HUES64 (cell line): ENCODE data around the gene TSHZ3.

Experiments
- H3K27ac ChIP-seq: 2 replicates; pipeline ENCODE4 v1.7.0; 2013; ENCODE audit warnings: low read depth, low read length, inconsistent platforms
- H3K27me3 ChIP-seq: 2 replicates; pipeline ENCODE4 v1.6.1; 2013; ENCODE audit warnings: mild to moderate bottlenecking, low read length; ENCODE audit not compliant: insufficient read depth
- H3K36me3 ChIP-seq: 2 replicates; pipeline ENCODE4 v1.6.1; 2013; ENCODE audit warnings: mild to moderate bottlenecking, low read length; ENCODE audit not compliant: insufficient read depth
- H3K4me1 ChIP-seq: 2 replicates; pipeline ENCODE4 v1.6.1; 2013; ENCODE audit warnings: mild to moderate bottlenecking, low read length, moderate library complexity; ENCODE audit not compliant: insufficient read depth
- H3K4me3 ChIP-seq: 2 replicates; pipeline ENCODE4 v1.5.1; 2013; ENCODE audit warnings: mild to moderate bottlenecking, low read length, moderate library complexity
- H3K9ac ChIP-seq: 2 replicates; pipeline ENCODE4 v1.6.1; 2013; ENCODE audit warnings: mild to moderate bottlenecking, low read depth, low read length
- H3K9me3 ChIP-seq: 2 replicates; pipeline ENCODE4 v1.6.1; 2013; ENCODE audit warnings: low read depth, low read length; ENCODE audit not compliant: insufficient read depth
- WGBS: fragments of 150-250, 120-280 bp; methylation state at CpG from one replicate; pipeline ENCODE4 v1.1.7; 2013; ENCODE audit warnings: missing lambda C conversion rate; 5-methylcytosine and 5-hydroxymethylcytosine counted together

Gene TSHZ3

DNA sequence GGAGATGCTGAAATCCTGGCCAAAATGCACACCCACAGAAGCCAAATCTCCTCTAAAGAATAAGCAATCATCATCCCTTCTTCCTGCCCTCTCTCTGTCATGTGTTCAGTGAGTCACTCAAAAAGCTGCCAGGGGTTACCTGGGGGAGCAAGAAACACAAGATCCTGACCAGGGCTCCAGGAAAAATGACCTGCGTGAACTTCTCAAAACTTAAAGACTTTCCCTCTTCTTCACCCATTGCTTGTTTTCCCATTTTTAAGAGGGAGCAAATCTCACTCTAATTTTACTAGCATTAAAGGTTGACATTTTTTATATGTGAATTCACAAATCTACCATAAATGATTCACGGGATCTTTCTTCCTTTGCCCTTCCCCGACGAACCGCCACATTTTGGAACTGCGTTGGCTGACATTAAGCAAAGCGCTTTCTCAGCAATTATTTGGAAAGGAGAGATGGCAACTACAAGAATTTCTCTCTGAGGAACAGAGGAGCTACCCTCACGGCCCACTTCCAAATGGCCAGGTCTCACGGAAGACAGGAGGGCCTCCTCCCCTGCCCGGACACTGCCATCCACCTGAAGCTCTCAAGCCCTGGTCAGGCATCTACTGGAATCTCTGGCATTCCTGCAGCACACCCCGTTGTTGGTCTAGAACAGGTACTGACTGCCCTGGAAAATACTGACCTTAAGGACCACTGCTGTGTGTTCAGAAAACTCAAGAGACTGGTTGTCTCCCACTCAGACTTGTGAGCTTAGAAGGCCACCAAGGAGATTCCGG, 14.2 kb downstream of the TSHZ3 start:
- H3K4me1 ChIP-seq: peaks cover 32% of the 10 kb centered on the region
- no peak overlapping the region for H3K27ac ChIP-seq
- no peak overlapping the region for H3K9ac ChIP-seq
- no peak overlapping the region for H3K4me3 ChIP-seq
- 90% methylated on average over 12 of the region's 12 CpGs for WGBS
- no peaks in the 10 kb centered on the region for H3K27me3 ChIP-seq
- no peaks in the 10 kb centered on the region for H3K36me3 ChIP-seq
- H3K9me3 ChIP-seq: no peaks in the 10 kb centered on the region

DNA sequence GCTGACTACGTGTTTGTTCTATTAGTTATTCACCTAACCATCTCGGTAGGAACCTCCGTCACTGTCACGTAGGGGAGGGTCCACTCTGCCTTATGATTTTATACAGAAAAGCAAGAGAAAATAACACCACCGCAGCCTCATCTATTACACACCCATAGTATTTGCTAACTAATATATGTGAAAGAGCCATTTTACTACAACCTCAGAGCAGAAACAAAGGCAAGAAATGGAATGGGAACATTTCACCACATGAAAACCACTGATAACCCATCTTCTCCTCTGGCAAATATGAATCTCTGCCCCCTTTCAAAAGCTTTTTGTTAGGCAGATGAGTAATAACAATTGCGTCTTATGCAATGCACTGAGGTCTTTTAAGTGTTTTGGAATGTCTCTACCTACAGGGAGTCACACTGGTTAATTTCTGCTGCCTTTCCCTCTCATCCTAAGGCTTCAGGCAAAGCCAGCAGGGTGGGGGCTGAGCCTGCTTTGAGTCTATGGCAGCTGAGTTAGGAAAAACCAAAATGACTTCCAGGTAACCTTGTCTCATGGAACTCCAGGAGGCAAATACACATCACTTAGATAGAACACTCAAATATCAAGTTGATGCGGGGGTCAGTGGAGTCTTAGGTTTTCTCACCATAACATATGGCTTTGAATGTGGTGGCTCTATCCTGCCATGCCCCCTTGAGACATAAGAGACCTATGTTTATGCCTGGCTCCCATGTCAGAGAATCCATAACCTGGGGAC, 15.0 kb downstream of the TSHZ3 start:
- Histone ChIP-seq H3K27me3 (no peaks in the 10 kb centered on the region), H3K36me3 (no peaks in the 10 kb centered on the region), H3K4me1 (peaks cover 25% of the 10 kb centered on the region), H3K27ac (no peak overlapping the region), H3K4me3 (no peak overlapping the region), H3K9me3 (no peaks in the 10 kb centered on the region), H3K9ac (no peak overlapping the region)
- 93% methylated on average over 6 of the region's 7 CpGs for WGBS

DNA sequence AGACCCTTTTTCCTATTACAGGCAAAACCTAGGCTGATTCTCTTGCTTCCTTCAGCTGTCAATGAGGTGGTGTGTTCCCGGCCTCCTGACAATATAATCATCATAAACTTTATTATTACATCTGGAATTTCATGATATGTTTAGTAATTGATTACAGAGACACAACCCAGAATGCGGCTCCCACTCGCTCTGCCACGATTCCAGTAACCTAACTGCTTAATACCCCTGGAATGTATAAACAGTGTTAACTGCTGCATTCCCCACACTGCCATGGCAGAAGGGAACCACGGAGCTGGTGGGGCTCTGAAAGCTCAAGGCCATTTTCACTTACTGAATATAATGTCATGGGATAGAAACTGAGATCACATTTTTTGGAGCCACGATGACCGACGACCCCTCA, 17.1 kb downstream of the TSHZ3 start:
- Histone ChIP-seq H3K9me3 (no peaks in the 10 kb centered on the region), H3K27ac (no peak overlapping the region), H3K4me1 (peaks cover 12% of the 10 kb centered on the region), H3K27me3 (no peaks in the 10 kb centered on the region), H3K36me3 (no peaks in the 10 kb centered on the region), H3K9ac (no peak overlapping the region), H3K4me3 (no peak overlapping the region)
- 96% methylated on average over 7 of the region's 8 CpGs for WGBS

DNA sequence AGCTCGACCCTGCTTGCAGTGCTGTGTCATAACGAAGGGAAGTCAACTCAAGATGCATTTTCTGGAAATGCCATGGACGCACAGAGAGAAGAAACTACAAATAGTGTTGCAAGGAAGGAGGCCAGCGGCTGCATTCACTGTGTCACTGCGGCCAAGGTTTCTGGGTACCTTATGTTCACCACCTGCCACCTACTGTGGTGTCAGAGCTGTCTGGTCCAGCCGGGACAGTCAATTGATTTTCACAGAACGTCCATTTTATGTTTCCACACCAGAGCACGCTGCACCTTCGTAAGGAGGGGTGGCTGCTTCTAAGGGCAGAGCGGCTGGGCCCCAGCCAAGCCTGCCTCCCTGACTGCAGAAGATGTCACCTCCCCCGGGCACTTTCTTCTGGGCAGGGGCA, 17.7 kb downstream of the TSHZ3 start:
- H3K27me3 ChIP-seq: no peaks in the 10 kb centered on the region
- WGBS: 92% methylated on average over 11 of the region's 11 CpGs
- H3K27ac ChIP-seq: no peak overlapping the region
- H3K9me3 ChIP-seq: no peaks in the 10 kb centered on the region
- H3K4me1 ChIP-seq: peaks cover 12% of the 10 kb centered on the region
- H3K9ac ChIP-seq: no peak overlapping the region
- no peak overlapping the region for H3K4me3 ChIP-seq
- H3K36me3 ChIP-seq: no peaks in the 10 kb centered on the region

DNA sequence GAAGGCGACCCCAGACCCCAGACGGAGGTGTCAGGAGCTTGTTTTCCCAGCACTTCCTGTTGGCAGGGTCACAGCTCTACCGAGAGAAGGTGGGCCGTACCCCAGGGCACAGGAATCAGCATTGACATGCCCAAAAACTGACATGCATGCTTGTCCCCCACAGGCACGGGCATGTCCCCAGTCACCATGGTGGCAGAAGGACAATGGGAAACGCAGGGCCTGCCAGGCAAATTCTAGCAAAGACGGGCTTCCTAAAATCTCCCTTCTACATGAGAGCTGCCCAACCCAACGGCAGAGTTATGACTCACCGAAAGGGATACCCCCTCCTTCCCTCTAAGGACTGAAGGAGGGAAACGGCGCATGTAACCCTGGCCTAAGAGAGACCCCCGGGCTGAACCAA, 18.5 kb downstream of the TSHZ3 start:
- H3K27ac ChIP-seq: no peak overlapping the region
- 84% methylated on average over 12 of the region's 12 CpGs for WGBS
- H3K9ac ChIP-seq: no peak overlapping the region
- H3K27me3 ChIP-seq: no peaks in the 10 kb centered on the region
- H3K9me3 ChIP-seq: no peaks in the 10 kb centered on the region
- H3K36me3 ChIP-seq: no peaks in the 10 kb centered on the region
- no peak overlapping the region for H3K4me3 ChIP-seq
- peaks cover 12% of the 10 kb centered on the region for H3K4me1 ChIP-seq

DNA sequence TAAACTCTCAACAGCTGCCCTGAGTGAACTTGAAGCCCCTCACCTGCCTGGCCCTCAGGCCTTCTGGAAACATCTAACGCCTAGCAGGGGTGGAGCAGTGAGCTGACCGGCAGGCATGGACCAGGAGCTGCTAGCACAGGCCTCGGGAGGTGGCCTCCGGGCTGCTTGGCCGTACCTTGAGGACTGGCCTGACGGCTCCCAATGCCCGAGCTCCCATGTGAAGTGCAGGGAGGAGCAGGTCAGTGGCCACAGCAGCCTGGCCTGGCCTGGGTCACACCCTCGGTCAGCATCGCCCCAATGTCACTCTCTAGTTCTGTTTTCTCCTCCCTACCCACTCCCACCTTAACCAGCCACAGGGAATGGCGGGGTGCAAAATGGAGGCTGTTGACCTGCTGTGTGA, 19.0 kb downstream of the TSHZ3 start:
- no peaks in the 10 kb centered on the region for H3K36me3 ChIP-seq
- H3K9ac ChIP-seq: no peak overlapping the region
- no peaks in the 10 kb centered on the region for H3K27me3 ChIP-seq
- peaks cover 12% of the 10 kb centered on the region for H3K4me1 ChIP-seq
- WGBS: 94% methylated on average over 10 of the region's 10 CpGs
- H3K4me3 ChIP-seq: no peak overlapping the region
- H3K9me3 ChIP-seq: no peaks in the 10 kb centered on the region
- no peak overlapping the region for H3K27ac ChIP-seq

DNA sequence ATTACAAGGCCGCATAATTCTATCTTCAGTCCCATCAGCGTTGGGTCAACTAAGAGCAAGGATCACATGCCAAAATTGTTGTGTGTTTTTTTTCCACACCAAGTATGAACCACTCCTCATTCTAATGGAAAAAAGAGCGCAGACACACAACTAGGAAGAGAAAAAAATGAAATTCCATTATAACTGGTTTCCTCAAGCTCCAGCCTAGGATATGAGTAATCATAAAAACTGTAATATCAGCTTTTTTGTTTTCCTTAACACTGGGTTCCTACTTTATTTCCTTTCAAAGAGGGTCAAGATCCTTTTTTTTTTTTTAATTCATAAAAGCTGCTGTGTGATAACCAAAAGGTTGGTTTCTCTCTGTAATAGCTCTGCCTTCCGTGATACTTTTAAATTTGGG, 19.4 kb downstream of the TSHZ3 start:
- no peak overlapping the region for H3K27ac ChIP-seq
- H3K9ac ChIP-seq: no peak overlapping the region
- no peaks in the 10 kb centered on the region for H3K9me3 ChIP-seq
- H3K27me3 ChIP-seq: no peaks in the 10 kb centered on the region
- peaks cover 10% of the 10 kb centered on the region for H3K4me1 ChIP-seq
- WGBS: 98% methylated on average over 3 of the region's 4 CpGs
- no peak overlapping the region for H3K4me3 ChIP-seq
- H3K36me3 ChIP-seq: no peaks in the 10 kb centered on the region

DNA sequence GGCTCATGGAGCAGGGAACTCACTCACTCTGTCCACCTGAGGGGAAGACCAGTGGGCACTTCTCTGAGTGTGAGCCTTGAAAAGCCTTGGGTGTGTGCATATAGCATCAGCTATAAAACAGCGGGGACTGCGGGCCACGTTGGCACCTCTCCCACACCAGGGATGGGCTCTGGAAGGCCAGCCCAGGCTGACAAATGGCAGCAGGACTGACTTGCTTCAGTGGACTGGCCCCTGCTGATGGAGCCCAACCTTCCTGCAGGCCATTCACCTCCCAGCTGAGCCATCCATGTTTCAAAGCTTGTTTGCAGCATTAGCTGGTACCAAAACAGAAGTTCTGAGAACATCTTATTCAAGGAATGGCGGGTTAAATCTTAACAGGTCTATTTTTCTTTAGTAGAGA, 21.0 kb downstream of the TSHZ3 start:
- Histone ChIP-seq H3K9ac (no peak overlapping the region), H3K36me3 (no peaks in the 10 kb centered on the region), H3K27me3 (no peaks in the 10 kb centered on the region), H3K9me3 (no peaks in the 10 kb centered on the region), H3K27ac (no peak overlapping the region), H3K4me1 (no peaks in the 10 kb centered on the region), H3K4me3 (no peak overlapping the region)
- WGBS: 95% methylated on average over 3 of the region's 4 CpGs

DNA sequence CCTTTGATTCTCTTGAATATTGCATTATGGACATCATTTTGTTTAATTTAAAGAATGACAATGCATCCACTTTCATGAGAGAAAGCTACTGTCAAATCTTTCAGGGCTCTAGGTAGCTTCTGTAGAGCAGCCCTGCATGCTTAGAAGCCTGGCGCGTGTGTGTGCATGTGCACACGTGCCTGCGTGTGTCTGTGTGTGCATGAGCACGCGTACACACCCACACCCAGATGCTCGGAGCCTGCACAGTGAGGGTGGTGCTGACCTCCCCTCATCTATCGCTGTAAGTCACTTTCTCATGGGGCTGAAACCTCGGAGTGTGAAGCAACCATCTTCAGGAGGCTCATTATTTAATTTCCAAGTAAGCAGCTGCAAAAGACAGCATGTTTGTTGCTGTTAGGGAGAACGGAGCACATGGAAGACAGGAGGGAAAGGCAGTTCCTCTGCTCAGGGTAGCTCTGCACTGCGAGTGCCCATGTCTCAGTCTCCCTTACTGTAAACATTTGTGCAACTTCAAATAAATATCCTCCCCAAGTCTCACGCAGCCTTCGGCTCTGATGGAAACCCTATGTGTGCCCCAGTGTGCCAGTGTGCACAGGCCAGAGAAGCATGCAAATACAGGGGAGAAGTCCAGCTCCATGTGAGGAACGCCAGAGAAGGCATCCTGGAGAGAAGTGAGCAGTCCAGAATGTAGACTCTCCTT, 22.8 kb downstream of the TSHZ3 start:
- Histone ChIP-seq H3K9me3 (no peaks in the 10 kb centered on the region), H3K27ac (no peak overlapping the region), H3K36me3 (no peaks in the 10 kb centered on the region), H3K27me3 (no peaks in the 10 kb centered on the region), H3K4me1 (no peaks in the 10 kb centered on the region), H3K4me3 (no peak overlapping the region), H3K9ac (no peak overlapping the region)
- 93% methylated on average over 14 of the region's 14 CpGs for WGBS

DNA sequence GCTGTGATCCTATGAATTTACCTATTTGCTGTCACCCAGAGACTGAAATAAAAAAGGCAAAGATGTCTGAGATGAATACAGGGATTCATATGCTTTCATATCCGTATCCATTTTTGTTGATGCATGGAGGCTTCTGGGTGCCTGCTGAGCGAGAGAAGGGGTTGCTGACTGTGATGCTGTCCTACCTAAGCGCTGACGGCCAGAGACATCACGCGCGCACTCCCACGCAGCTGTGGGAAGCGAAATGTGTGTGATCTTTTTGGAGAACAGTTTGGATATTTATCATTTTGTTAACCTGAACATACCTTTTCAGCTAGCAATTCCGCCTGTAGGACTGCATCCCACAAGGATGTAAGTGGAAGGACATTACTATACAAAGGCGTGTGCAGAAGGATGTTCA, 23.9 kb downstream of the TSHZ3 start:
- H3K27ac ChIP-seq: no peak overlapping the region
- H3K9me3 ChIP-seq: no peaks in the 10 kb centered on the region
- H3K4me1 ChIP-seq: no peaks in the 10 kb centered on the region
- H3K27me3 ChIP-seq: no peaks in the 10 kb centered on the region
- H3K36me3 ChIP-seq: no peaks in the 10 kb centered on the region
- no peak overlapping the region for H3K9ac ChIP-seq
- H3K4me3 ChIP-seq: no peak overlapping the region
- WGBS: 95% methylated on average over 11 of the region's 11 CpGs

DNA sequence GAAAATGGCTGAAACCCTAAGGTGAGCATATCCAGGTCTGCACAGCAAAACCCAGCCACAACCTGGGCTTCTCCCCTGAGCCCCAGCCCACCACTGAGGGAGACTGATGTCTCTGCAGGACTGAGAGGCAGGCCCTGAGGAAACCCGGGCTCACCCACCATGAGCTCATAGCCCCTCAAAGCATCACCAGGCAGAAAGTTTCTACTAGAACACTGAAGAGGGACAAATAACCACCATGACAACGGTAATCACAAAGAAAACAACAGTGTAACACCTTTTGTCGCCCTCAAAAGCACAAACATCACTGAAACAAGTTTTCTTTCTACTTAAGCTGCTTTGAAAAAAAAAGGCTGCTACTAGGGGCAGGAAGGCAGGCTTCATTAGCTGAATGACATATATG, 29.8 kb downstream of the TSHZ3 start:
- 68% methylated on average over 3 of the region's 3 CpGs for WGBS
- H3K4me1 ChIP-seq: peaks cover 46% of the 10 kb centered on the region
- no peak overlapping the region for H3K4me3 ChIP-seq
- no peaks in the 10 kb centered on the region for H3K36me3 ChIP-seq
- H3K27me3 ChIP-seq: no peaks in the 10 kb centered on the region
- H3K9ac ChIP-seq: no peak overlapping the region
- no peaks in the 10 kb centered on the region for H3K9me3 ChIP-seq
- no peak overlapping the region for H3K27ac ChIP-seq
